Peyer's patch (tissue), 4 donors: ENCODE data around the gene PPP2R1B. TPM values are rescaled to one million over a fixed set of nuclear protein-coding genes. Genes with fewer than 3 reads are reported as not detected.
A peak's percentile ranks its signal among the peaks of the same experiment; 100 is the strongest.

ENCODE experiments used
- DNase-seq, 3 donors: peaks; one replicate each; pipeline ENCODE4 v3.0.0-alpha.2; 2017 to 2019
- H3K27ac ChIP-seq, 4 donors: fragments of 200-600 bp; sonication (generic); one replicate each; pipeline ENCODE4 v1.5.1; 2016 to 2019
- H3K27me3 ChIP-seq, 2 donors: fragments of 200-600 bp; sonication (generic); one replicate each; pipeline ENCODE4 v1.5.1; 2019
- H3K36me3 ChIP-seq, 3 donors: fragments of 200-600 bp; sonication (generic); one replicate each; pipeline ENCODE4 v1.5.1; 2016 to 2019
- H3K4me1 ChIP-seq, 4 donors: fragments of 200-600 bp; sonication (generic); one replicate each; pipeline ENCODE4 v1.5.1; 2016 to 2019
- H3K4me3 ChIP-seq, 4 donors: fragments of 200-600 bp; sonication (generic); 1 replicate in 3 of 4; 2 replicates in 1 of 4; pipeline ENCODE4 v1.5.1; 2016 to 2019; ENCODE audit warnings: mild to moderate bottlenecking in 1 of 4
- H3K9me3 ChIP-seq, 4 donors: fragments of 200-600 bp; sonication (generic); one replicate each; pipeline ENCODE4 v1.5.1; 2016 to 2019; ENCODE audit warnings: mild to moderate bottlenecking in 1 of 4
- CTCF ChIP-seq, 6 experiments: fragments of 450-650 bp in 4 of 6; fragments of 200-600 bp in 2 of 6; sonication (generic) in 1 of 6; IDR thresholded peaks; one replicate each; pipeline ENCODE4 v1.5.1; 2017 to 2019; ENCODE audit warnings: antibody characterized with exemption in 6 of 6, mild to moderate bottlenecking in 3 of 6, moderate library complexity in 1 of 6
- POLR2A ChIP-seq, 2 donors: fragments of 450-650 bp; IDR thresholded peaks; one replicate each; pipeline ENCODE4 v1.5.1; 2017; ENCODE audit warnings: antibody characterized with exemption in 2 of 2, mild to moderate bottlenecking in 2 of 2, moderate library complexity in 2 of 2
- total RNA-seq, 4 donors: library from RNA; depleted of rRNA; stranded (reverse); fragments of >200 nt; gene quantifications; one replicate each; pipeline ENCODE4 v1.1.0, GENCODE V29; 2016

Gene PPP2R1B
- total RNA-seq, 4 donors from 2014 or later, result 25.6 to 51.8 (median 41.7) TPM

GRCh38 chr11:111694851-111695250 lies 71.3 kb downstream of the PPP2R1B start:
- Histone ChIP-seq H3K36me3 (peaks cover 0 to 4% (median 0%) of the 10 kb centered on the region in 3 donors), H3K9me3 (no peaks in the 10 kb centered on the region), H3K27me3 (no peaks in the 10 kb centered on the region), H3K4me1 (peaks cover 0 to 10% (median 0%) of the 10 kb centered on the region in 4 donors), H3K4me3 (no peak overlapping the region), H3K27ac (no peak overlapping the region)
- TF ChIP-seq CTCF (IDR thresholded peaks at IDR 0.05) (no peak), POLR2A (IDR thresholded peaks at IDR 0.05) (no peak)
- DNase-seq, result no peak

- no peaks in the 10 kb centered on the region for H3K9me3 ChIP-seq
- peaks cover 0 to 10% (median 0%) of the 10 kb centered on the region in 4 donors for H3K4me1 ChIP-seq
- no peaks in the 10 kb centered on the region for H3K27me3 ChIP-seq
- TF ChIP-seq CTCF (IDR thresholded peaks at IDR 0.05), result no peak
- TF ChIP-seq POLR2A (IDR thresholded peaks at IDR 0.05), result no peak
- no peak overlapping the region for H3K4me3 ChIP-seq
- H3K27ac ChIP-seq, result peak overlapping the region in 2 of 4 donors; percentile 1 to 27
- peaks cover 0 to 12% (median 0%) of the 10 kb centered on the region in 3 donors for H3K36me3 ChIP-seq
- no peak for DNase-seq
These were observed 72.8 kb downstream of the PPP2R1B start for GRCh38 chr11:111693224-111693937.

GRCh38 chr11:111691741-111692140 lies 74.4 kb downstream of the PPP2R1B start:
- DNase-seq, result no peak
- Histone ChIP-seq H3K27ac (no peak overlapping the region), H3K4me1 (peaks cover 0 to 10% (median 0%) of the 10 kb centered on the region in 4 donors), H3K4me3 (no peak overlapping the region), H3K9me3 (no peaks in the 10 kb centered on the region), H3K27me3 (no peaks in the 10 kb centered on the region), H3K36me3 (peaks cover 0 to 17% (median 0%) of the 10 kb centered on the region in 3 donors)
- TF ChIP-seq POLR2A (IDR thresholded peaks at IDR 0.05) (no peak), CTCF (IDR thresholded peaks at IDR 0.05) (no peak)

- no peak overlapping the region for H3K27ac ChIP-seq
- no peaks in the 10 kb centered on the region for H3K27me3 ChIP-seq
These were observed 75.0 kb downstream of the PPP2R1B start for GRCh38 chr11:111691176-111691575.

GRCh38 chr11:111688013-111688412 lies 78.2 kb downstream of the PPP2R1B start:
- peaks cover 0 to 17% (median 0%) of the 10 kb centered on the region in 3 donors for H3K36me3 ChIP-seq
- no peaks in the 10 kb centered on the region for H3K27me3 ChIP-seq
- H3K4me1 ChIP-seq, result no peaks in the 10 kb centered on the region
- peak in 1 of 3 donors; percentile 70 for DNase-seq
- no peak overlapping the region for H3K4me3 ChIP-seq
- no peak for TF ChIP-seq POLR2A (IDR thresholded peaks at IDR 0.05)
- peak in 1 of 6 experiments; percentile 17 for TF ChIP-seq CTCF (IDR thresholded peaks at IDR 0.05)
- no peaks in the 10 kb centered on the region for H3K9me3 ChIP-seq
- peak overlapping the region in 1 of 4 donors; percentile 64 for H3K27ac ChIP-seq

More at GRCh38 chr11:111691176-111691575, 75.0 kb downstream of the PPP2R1B start:
- no peak for DNase-seq
- TF ChIP-seq CTCF (IDR thresholded peaks at IDR 0.05) (no peak), POLR2A (IDR thresholded peaks at IDR 0.05) (no peak)
- no peaks in the 10 kb centered on the region for H3K9me3 ChIP-seq
- no peak overlapping the region for H3K4me3 ChIP-seq
- H3K4me1 ChIP-seq, result peaks cover 0 to 10% (median 0%) of the 10 kb centered on the region in 4 donors
- peaks cover 0 to 17% (median 0%) of the 10 kb centered on the region in 3 donors for H3K36me3 ChIP-seq
